NCI-H128 (cell line): ENCODE data around the gene S100A1.

Experiments
- DNase-seq: peaks from one replicate; lab custom pipeline; 2025; ENCODE audit not compliant: unreplicated experiment; lab: John Stamatoyannopoulos, UW

S100A1 gene

GRCh38 chr1:153679337-153680119 lies 51.3 kb downstream of the S100A1 start:
- no peak for DNase-seq

GRCh38 chr1:153680120-153680403 lies 51.8 kb downstream of the S100A1 start:
- no peak for DNase-seq
